ENCODE results near the gene ARHGAP18.

The ARHGAP18 gene

DNA sequence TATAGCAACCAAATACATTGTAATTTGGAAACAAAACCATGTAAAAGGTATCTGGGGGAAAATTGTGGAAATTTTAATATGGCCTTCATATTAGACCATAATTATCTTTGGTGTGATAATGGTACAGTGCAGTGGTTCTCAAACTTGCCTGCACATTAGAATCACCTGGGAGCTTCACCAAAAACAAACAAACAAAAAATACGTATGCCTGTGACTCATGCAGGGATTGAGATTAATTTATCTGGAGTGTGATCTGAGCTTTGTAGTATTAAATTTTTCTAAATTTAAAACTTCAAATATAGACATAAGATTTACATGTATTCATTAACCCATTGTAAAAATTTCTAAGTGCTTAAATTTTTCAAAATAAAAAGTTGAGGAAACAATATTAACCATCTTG, 31.5 kb downstream of the ARHGAP18 start:
- no peak for DNase-seq (ENCODE audit: low spot score)
- ChIA-PET POLR2A (ENCODE audit: low non-redundant PET) (no interaction called here), CTCF (no interaction called here)
- no peak overlapping the region for H3K27ac ChIP-seq
- TF ChIP-seq, protein P1, sequence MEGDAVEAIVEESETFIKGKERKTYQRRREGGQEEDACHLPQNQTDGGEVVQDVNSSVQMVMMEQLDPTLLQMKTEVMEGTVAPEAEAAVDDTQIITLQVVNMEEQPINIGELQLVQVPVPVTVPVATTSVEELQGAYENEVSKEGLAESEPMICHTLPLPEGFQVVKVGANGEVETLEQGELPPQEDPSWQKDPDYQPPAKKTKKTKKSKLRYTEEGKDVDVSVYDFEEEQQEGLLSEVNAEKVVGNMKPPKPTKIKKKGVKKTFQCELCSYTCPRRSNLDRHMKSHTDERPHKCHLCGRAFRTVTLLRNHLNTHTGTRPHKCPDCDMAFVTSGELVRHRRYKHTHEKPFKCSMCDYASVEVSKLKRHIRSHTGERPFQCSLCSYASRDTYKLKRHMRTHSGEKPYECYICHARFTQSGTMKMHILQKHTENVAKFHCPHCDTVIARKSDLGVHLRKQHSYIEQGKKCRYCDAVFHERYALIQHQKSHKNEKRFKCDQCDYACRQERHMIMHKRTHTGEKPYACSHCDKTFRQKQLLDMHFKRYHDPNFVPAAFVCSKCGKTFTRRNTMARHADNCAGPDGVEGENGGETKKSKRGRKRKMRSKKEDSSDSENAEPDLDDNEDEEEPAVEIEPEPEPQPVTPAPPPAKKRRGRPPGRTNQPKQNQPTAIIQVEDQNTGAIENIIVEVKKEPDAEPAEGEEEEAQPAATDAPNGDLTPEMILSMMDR (conservative IDR thresholded peaks at IDR 0.05; ENCODE audit: low read depth): no peak

DNA sequence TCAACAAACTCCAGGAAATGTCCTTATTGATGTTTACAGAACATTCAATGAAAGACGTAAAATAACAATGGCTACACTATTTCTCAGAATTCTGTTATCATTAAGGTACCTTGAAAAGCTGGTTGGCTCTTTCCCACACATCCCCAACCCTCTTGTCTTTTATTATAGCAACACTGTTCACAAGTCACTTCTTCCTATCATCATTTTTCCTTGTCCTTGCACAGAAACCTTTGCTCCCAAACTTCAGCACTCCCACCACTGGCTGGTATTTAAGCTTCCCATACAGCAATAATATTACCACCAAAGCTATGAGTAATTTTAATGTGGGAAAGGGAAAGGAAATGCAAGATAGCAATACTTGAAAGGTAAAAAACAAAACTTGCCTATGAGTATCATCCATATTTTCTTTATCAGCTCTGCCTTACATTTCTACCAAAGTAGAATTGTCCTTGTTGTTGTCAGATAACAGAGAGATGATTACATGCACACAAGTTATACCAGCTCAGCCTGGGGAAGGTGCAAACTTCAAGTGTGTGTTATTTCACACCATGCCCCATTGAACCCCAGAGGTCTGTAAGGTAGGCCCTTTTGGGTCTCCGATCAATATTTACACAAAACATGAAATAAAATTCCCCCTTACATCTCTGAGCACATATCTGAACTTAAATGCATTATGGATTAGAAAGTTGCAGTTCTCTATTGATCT, 32.2 kb downstream of the ARHGAP18 start:
- CTCF ChIA-PET: no interaction called here
- DNase-seq (ENCODE audit: low spot score): no peak
- POLR2A ChIA-PET (ENCODE audit: low non-redundant PET): no interaction called here
- TF ChIP-seq, protein P1 (conservative IDR thresholded peaks at IDR 0.05; ENCODE audit: low read depth): no peak
- no peak overlapping the region for H3K27ac ChIP-seq

DNA sequence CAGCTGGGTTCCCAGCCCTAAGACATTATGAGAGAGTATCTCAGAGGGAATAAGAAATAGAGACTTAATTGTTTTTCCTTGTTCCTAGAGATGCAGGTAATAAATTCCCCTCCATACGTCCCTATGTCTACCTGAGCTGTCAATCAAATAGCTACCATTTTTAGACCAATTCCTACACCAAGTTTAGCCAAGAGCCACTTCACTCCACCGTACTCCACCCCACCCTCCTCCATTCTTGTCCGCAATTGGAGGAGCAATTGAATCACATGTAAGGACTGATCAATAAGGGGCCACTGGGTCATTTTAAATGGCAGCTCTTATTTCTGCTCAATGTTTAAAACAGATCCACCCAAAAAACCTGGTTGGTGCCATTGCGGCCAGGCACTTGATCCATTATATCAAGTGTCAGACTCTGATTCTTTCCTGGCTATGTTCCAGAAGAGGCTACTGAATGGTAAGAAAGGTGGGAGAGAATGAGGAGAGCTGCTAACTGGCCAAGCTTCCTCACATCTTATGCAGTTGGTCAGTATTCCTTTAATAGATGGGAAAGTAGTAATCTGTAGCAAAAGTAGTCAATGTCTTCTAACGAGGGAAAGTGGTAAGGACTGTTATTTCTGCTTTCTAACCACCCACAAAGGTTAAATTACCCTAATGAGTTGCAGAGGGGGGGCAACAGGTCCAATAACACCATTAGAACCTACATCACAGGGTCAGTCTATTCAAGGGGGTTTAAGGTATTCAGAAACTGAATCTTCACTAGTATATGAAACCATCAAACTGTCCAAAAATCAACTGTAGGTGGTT, 34.1 kb downstream of the ARHGAP18 start:
- DNase-seq (ENCODE audit: low spot score): no peak
- TF ChIP-seq, protein P1 (conservative IDR thresholded peaks at IDR 0.05; ENCODE audit: low read depth): no peak
- ChIA-PET CTCF (interaction anchor here (0.6 kb wide), 1 partner anchor 77 kb away, joined by 3 read pairs; no protein-coding TSS in a partner anchor), POLR2A (ENCODE audit: low non-redundant PET) (no interaction called here)
- H3K27ac ChIP-seq: no peak overlapping the region

DNA sequence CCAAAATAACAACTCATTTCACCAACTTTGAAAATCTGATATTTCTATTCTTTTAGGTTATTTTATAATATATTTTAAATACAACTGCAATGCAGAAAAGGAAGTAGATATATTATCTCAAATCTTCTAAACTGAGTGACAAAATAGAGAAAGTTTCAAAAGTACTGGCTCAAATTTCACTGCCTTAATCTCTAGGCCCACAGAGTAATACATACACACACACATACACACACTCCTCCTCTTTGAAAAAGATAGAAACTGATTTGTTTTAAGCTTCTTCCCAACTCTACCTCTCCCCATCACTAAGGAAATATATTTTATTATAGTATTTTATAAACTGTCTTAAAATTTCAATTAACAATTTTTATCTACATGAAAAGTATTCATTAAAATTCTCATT, 36.2 kb downstream of the ARHGAP18 start:
- ChIA-PET CTCF (no interaction called here), POLR2A (ENCODE audit: low non-redundant PET) (no interaction called here)
- TF ChIP-seq, protein P1 (conservative IDR thresholded peaks at IDR 0.05; ENCODE audit: low read depth): no peak
- DNase-seq (ENCODE audit: low spot score): no peak
- no peak overlapping the region for H3K27ac ChIP-seq

DNA sequence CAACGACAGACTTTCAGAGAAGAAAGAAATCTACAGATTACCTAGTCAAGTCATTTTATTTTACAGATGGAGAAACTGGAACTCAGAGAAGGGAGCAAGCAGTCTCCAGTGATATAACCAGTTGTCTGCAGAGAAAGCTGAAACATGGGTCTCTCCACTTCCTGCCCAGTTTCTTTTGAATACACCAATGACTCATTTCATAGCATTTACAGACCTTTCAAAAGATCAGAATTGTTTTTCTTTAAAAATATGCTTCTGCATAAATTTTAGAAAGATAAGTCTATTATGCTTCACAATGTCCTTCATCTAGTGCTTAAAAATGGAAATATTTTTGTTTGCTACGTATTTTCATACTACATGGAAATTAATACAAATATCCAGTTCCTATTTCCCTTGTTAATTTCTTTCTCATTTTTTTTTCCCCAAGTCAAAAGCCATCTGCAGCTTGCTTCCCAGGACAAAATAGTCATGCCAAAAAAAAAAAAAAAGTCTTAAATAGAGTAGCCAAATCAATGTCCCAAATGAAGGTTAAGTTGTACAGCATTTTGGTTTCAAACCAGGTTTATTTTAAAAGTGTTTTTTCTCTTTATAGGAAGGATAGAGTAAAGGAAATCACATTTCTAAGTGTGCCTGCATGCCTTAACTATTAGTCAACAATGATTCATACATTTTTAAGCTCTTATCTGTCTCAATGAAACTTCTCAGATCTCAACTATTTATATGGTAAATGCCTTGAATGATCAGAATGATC, 36.9 kb downstream of the ARHGAP18 start:
- TF ChIP-seq, protein P1 (conservative IDR thresholded peaks at IDR 0.05; ENCODE audit: low read depth): no peak
- ChIA-PET POLR2A (ENCODE audit: low non-redundant PET) (no interaction called here), CTCF (interaction anchor here (1.0 kb wide), 1 partner anchor 12 kb away, joined by 6 read pairs; no protein-coding TSS in a partner anchor)
- peak; percentile 65 for DNase-seq (ENCODE audit: low spot score)
- H3K27ac ChIP-seq: no peak overlapping the region

DNA sequence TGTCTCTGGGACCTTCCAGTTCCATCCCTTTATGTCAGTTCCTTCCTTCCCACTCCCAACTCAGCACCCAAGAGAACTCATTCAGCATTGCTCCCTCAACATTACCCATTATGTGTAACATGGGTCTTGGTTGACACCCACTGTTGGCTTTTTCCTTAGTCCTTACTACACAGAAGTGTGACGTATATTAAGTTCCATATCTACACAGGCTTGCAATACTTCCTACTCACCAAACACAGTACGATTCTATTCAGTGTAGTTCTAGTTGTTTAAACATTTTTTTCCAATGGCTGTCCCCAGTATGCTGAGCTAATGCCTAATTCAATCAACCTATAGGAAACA, 37.7 kb downstream of the ARHGAP18 start:
- POLR2A ChIA-PET (ENCODE audit: low non-redundant PET): no interaction called here
- TF ChIP-seq, protein P1 (conservative IDR thresholded peaks at IDR 0.05; ENCODE audit: low read depth): no peak
- H3K27ac ChIP-seq: peak overlapping the region; percentile 75
- DNase-seq (ENCODE audit: low spot score): no peak
- CTCF ChIA-PET: interaction anchor here (1.0 kb wide), 1 partner anchor 12 kb away, joined by 6 read pairs; no protein-coding TSS in a partner anchor

All from RWPE1 (cell line).